ENCODE data around the gene MSANTD7. TPM values are rescaled to one million over a fixed set of nuclear protein-coding genes. Genes with fewer than 3 reads are reported as not detected.
"Not testable (repeated sequence)": the region's sequence is repeated elsewhere in the genome, so short reads cannot be mapped to it uniquely, and the experiment has no call there.

The MSANTD7 gene
- total RNA-seq, 1 donor from 2014 or later: 16.5 TPM

- no peak for TF ChIP-seq CTCF (IDR thresholded peaks at IDR 0.05)
- intact Hi-C loops (cut with micrococcal nuclease): no loop called here
- ChIA-PET POLR2A (no interaction called here), CTCF (no interaction called here)
- Mint-ChIP-seq H3K4me3 (no peak overlapping the region), H3K4me1 (peaks cover 5% of the 10 kb centered on the region), H3K36me3 (ENCODE audit: low read depth) (no peaks in the 10 kb centered on the region), H3K9me3 (no peaks in the 10 kb centered on the region), H3K27me3 (no peaks in the 10 kb centered on the region), H3K27ac (no peak overlapping the region)
- ATAC-seq (ENCODE audit: low read depth): no peak
- DNase-seq: no peak
Observed at GRCh38 chr10:14806318-14806717, 31.8 kb upstream of the MSANTD7 start.

- Mint-ChIP-seq H3K4me3 (no peak overlapping the region), H3K4me1 (peaks cover 11% of the 10 kb centered on the region), H3K9me3 (no peaks in the 10 kb centered on the region), H3K36me3 (ENCODE audit: low read depth) (no peaks in the 10 kb centered on the region), H3K27ac (no peak overlapping the region), H3K27me3 (no peaks in the 10 kb centered on the region)
- ATAC-seq (ENCODE audit: low read depth): no peak
- ChIA-PET CTCF (interaction anchor here (1.4 kb wide), 1 partner anchor 9 kb away, joined by 3 read pairs; no protein-coding TSS in a partner anchor), POLR2A (interaction anchor here (0.5 to 1.1 kb wide), 2 partner anchors 14 to 60 kb away, joined by 3 read pairs; no protein-coding TSS in a partner anchor)
- no peak for DNase-seq
- TF ChIP-seq CTCF (IDR thresholded peaks at IDR 0.05): no peak
- intact Hi-C loops (cut with micrococcal nuclease): no loop called here
Observed at GRCh38 chr10:14810969-14811953, 26.8 kb upstream of the MSANTD7 start.

GRCh38 chr10:14812271-14812670 is 25.8 kb upstream of the MSANTD7 start:
- Mint-ChIP-seq H3K27ac (no peak overlapping the region), H3K4me3 (no peak overlapping the region), H3K9me3 (no peaks in the 10 kb centered on the region), H3K27me3 (no peaks in the 10 kb centered on the region), H3K36me3 (ENCODE audit: low read depth) (no peaks in the 10 kb centered on the region), H3K4me1 (peaks cover 11% of the 10 kb centered on the region)
- POLR2A ChIA-PET: no interaction called here
- ATAC-seq (ENCODE audit: low read depth): no peak
- CTCF ChIA-PET: no interaction called here
- intact Hi-C loops (cut with micrococcal nuclease): loop anchor here (2.0 kb wide), 1 partner anchor 13 kb away; no protein-coding TSS in a partner anchor
- no peak for DNase-seq
- TF ChIP-seq CTCF (IDR thresholded peaks at IDR 0.05): no peak

GRCh38 chr10:14815681-14816080 is 22.4 kb upstream of the MSANTD7 start:
- H3K4me3 Mint-ChIP-seq: no peak overlapping the region
- no peak for DNase-seq
- no peak for ATAC-seq (ENCODE audit: low read depth)
- H3K27me3 Mint-ChIP-seq: no peaks in the 10 kb centered on the region
- no peak for TF ChIP-seq CTCF (IDR thresholded peaks at IDR 0.05)
- H3K9me3 Mint-ChIP-seq: no peaks in the 10 kb centered on the region
- H3K36me3 Mint-ChIP-seq (ENCODE audit: low read depth): no peaks in the 10 kb centered on the region
- H3K4me1 Mint-ChIP-seq: peaks cover 10% of the 10 kb centered on the region
- intact Hi-C loops (cut with micrococcal nuclease): loop anchor here (1.0 kb wide), 1 partner anchor 66 kb away; no protein-coding TSS in a partner anchor
- CTCF ChIA-PET: interaction anchor here (0.6 kb wide), 1 partner anchor 116 kb away, joined by 5 read pairs; no protein-coding TSS in a partner anchor
- H3K27ac Mint-ChIP-seq: no peak overlapping the region
- POLR2A ChIA-PET: interaction anchor here (0.7 kb wide), 1 partner anchor 264 kb away, joined by 5 read pairs; no protein-coding TSS in a partner anchor

- CTCF ChIA-PET: not testable (repeated sequence)
Observed at GRCh38 chr10:14816717-14817116, 21.4 kb upstream of the MSANTD7 start.

More at GRCh38 chr10:14816717-14817116, 21.4 kb upstream of the MSANTD7 start:
- H3K4me1 Mint-ChIP-seq; H3K36me3 Mint-ChIP-seq (ENCODE audit: low read depth); DNase-seq; H3K9me3 Mint-ChIP-seq; H3K27me3 Mint-ChIP-seq; H3K4me3 Mint-ChIP-seq; ATAC-seq (ENCODE audit: low read depth); H3K27ac Mint-ChIP-seq: not testable (repeated sequence)
- POLR2A ChIA-PET: interaction anchor here (0.7 kb wide), 1 partner anchor 1016 kb away, joined by 7 read pairs; no protein-coding TSS in a partner anchor
- intact Hi-C loops (cut with micrococcal nuclease): loop anchor here (1.0 kb wide), 1 partner anchor 67 kb away; no protein-coding TSS in a partner anchor

Measured in activated B cell treated with CpG ODN at 0.5 μM for 24 hours (primary cell).